ENCODE measurements around the gene PTPRN2.

DNA sequence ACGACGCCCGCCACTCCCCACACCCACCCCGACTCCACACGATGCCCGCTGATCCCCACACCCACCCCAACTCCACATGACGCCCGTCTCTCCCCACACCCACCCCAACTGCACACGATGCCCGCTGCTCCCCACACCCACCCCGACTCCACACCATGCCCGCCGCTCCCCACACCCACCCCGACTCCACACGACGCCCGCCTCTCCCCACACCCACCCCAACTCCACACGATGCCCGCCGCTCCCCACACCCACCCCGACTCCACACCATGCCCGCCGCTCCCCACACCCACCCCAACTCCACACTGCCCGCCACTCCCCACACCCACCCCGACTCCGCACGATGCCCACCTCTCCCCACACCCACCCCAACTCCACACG lies 933.8 kb downstream of the PTPRN2 start:
- TF ChIP-seq CTCF (IDR thresholded peaks at IDR 0.05) (no peak), POLR2A (IDR thresholded peaks at IDR 0.05) (no peak)
